Bronchial epithelial cell (primary cell): ENCODE results near the gene B3GNT8. TPM values are rescaled to one million over a fixed set of nuclear protein-coding genes. Genes with fewer than 3 reads are reported as not detected.

ENCODE experiments used
- DNase-seq: peaks from one replicate; pipeline ENCODE4 v3.0.0-alpha.2; 2010; ENCODE audit warnings: low read depth
- FAIRE-seq: peaks from 2 replicates; lab custom pipeline; 2011; peaks lifted over from hg19 to GRCh38; lab: Jason Lieb, UNC
- H3K27me3 ChIP-seq: 2 replicates; pipeline ENCODE4 v1.5.1; 2011; ENCODE audit warnings: low read length; ENCODE audit not compliant: control insufficient read depth, insufficient read depth
- H3K36me3 ChIP-seq: 2 replicates; pipeline ENCODE4 v1.5.1; 2011; ENCODE audit warnings: low read length; ENCODE audit not compliant: control insufficient read depth, insufficient read depth
- H3K4me3 ChIP-seq: 2 replicates; pipeline ENCODE4 v1.5.1; 2011; ENCODE audit warnings: mild to moderate bottlenecking, low read depth, low read length, control low read depth
- CTCF ChIP-seq: IDR thresholded peaks from 2 replicates; pipeline ENCODE4 v1.5.1; 2011; ENCODE audit warnings: mild to moderate bottlenecking, moderate library complexity, low read length, control low read depth, inconsistent platforms; ENCODE audit not compliant: insufficient read depth, severe bottlenecking
- total RNA-seq: library from RNA; depleted of rRNA; stranded (reverse); fragments of >200 nt; gene quantifications from 2 replicates; pipeline ENCODE4 v1.2.1, GENCODE V29; 2014

Gene B3GNT8
- total RNA-seq, 1 donor from 2014 or later: 3.2 TPM

- no peaks in the 10 kb centered on the region for H3K27me3 ChIP-seq
- no peak for TF ChIP-seq CTCF
- DNase-seq (no peak), FAIRE-seq (no peak)
- no peaks in the 10 kb centered on the region for H3K36me3 ChIP-seq
- H3K4me3 ChIP-seq: no peak overlapping the region
These were observed 20.7 kb upstream of the B3GNT8 start for GRCh38 chr19:41447732-41448332.

- Histone ChIP-seq H3K4me3 (no peak overlapping the region), H3K36me3 (no peaks in the 10 kb centered on the region), H3K27me3 (no peaks in the 10 kb centered on the region)
- FAIRE-seq: no peak
- no peak for DNase-seq
- TF ChIP-seq CTCF: no peak
These were observed 18.4 kb upstream of the B3GNT8 start for GRCh38 chr19:41445575-41445974.

GRCh38 chr19:41443813-41444455 lies 16.8 kb upstream of the B3GNT8 start:
- Histone ChIP-seq H3K4me3 (no peak overlapping the region), H3K27me3 (no peaks in the 10 kb centered on the region), H3K36me3 (no peaks in the 10 kb centered on the region)
- TF ChIP-seq CTCF: no peak
- no peak for FAIRE-seq
- DNase-seq: no peak

- H3K27me3 ChIP-seq: no peaks in the 10 kb centered on the region
- no peak within 1 kb of the TSS for H3K4me3 ChIP-seq
- no peak for FAIRE-seq
- no peak for TF ChIP-seq CTCF
- no peak for DNase-seq
- peaks cover 3% of the 10 kb centered on the region for H3K36me3 ChIP-seq
These were observed 15.5 kb upstream of the B3GNT8 start, which contains the start of gene ERICH4 for GRCh38 chr19:41442473-41443355. ERICH4 (plus strand) TSS chr19:41443156; CDS start chr19:41443170, 14 bp downstream.

GRCh38 chr19:41441321-41441945 lies 14.3 kb upstream of the B3GNT8 start:
- DNase-seq: peak; percentile 9
- no peak for TF ChIP-seq CTCF
- FAIRE-seq: no peak

More at GRCh38 chr19:41441321-41441945, 14.3 kb upstream of the B3GNT8 start:
- Histone ChIP-seq H3K4me3 (no peak overlapping the region), H3K27me3 (no peaks in the 10 kb centered on the region), H3K36me3 (peaks cover 3% of the 10 kb centered on the region)
